ENCODE data around the gene MAGI2.

MAGI2 gene

GRCh38 chr7:78080811-78081210 lies 1372.7 kb downstream of the MAGI2 start:
- in situ Hi-C loops (cut with HindIII; ENCODE audit: low sequenced_read_pairs) = no loop called here

DNA sequence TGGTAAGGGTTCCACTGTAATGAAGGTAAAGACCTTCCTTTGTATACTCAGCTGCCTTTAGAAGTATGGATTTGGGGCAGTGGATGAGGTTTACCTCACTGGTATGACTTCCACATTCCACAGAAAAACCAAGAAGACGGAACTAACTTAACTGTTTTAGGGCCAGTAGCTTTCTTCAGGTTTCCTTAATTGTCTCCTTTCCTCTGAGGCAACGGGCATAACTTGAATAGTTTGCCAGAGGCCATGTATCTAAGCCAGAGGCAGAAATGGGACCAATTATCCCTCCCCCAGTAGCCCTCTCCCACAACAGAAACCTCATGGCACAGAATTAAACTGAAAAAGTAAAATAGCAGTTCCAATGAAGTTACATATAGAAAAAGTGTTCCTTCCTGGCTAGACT lies 1373.2 kb downstream of the MAGI2 start:
- in situ Hi-C loops (cut with HindIII; ENCODE audit: low sequenced_read_pairs) = no loop called here

DNA sequence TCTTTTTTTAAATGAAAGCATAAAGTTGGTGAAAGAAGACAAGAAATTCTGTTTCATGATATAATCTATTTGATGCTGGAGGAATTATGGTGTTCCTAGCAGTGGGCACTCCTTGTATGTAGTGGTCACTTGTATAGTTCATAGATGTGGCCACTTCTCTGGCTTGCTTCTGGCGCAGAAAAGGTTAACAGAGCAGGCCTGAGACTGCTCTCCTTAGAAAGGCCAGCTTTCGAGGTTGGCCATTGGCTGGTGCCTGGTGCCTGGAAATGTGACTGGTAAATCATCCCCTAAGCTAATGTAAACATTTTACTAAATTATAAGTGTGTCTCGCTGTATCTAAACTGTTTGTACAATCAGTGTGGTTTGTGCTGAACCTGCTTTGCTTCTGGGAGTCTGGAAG lies 1378.8 kb downstream of the MAGI2 start:
- in situ Hi-C loops (cut with HindIII; ENCODE audit: low sequenced_read_pairs) = no loop called here

- in situ Hi-C loops (cut with HindIII; ENCODE audit: low sequenced_read_pairs) = no loop called here
Measured at GRCh38 chr7:78073609-78074382, 1379.7 kb downstream of the MAGI2 start.

- in situ Hi-C loops (cut with HindIII; ENCODE audit: low sequenced_read_pairs) = no loop called here
Measured at GRCh38 chr7:78072201-78072590, 1381.3 kb downstream of the MAGI2 start.

- in situ Hi-C loops (cut with HindIII; ENCODE audit: low sequenced_read_pairs) = no loop called here
Measured at GRCh38 chr7:78071491-78072200, 1381.8 kb downstream of the MAGI2 start.

GRCh38 chr7:78066599-78066998 lies 1386.9 kb downstream of the MAGI2 start:
- in situ Hi-C loops (cut with HindIII; ENCODE audit: low sequenced_read_pairs) = no loop called here

DNA sequence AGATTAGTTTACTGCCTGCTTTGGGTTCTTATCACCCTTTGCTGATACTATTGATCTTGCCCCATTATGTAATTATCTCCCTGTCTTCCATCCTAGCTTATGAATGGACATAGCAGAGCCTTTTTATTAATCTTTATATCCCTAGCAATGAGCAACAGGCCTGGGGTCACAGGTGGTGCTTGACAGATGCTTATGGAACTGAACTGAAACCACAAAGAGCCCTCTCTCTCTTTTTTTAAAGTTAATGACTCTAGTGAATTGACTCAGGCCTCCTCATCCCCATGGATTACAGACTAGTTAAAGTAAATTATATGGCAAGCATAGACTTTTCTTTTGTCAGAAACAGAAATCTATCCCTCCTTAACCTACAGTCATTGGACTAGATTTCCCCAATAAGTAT lies 1389.7 kb downstream of the MAGI2 start:
- in situ Hi-C loops (cut with HindIII; ENCODE audit: low sequenced_read_pairs) = no loop called here

DNA sequence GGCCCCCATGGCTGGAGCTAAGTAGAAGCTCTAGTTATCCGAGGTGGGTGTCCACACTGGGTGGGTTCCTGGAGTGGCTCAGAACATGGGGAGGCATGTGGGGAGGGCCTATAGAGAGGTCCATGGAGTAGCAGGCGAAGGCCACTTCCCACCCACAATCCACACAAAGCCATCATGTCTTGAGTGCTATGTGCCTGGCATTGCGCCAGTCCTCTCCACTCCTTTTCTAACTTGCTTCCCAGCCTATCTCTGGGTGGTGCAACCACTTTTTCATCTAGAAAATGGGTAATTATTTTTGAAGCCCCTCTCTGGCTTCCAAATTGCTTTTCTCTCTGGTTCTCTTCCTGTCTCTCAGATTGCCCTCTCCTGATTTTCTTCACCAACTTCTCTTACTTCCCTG lies 1391.3 kb downstream of the MAGI2 start:
- in situ Hi-C loops (cut with HindIII; ENCODE audit: low sequenced_read_pairs) = no loop called here

GRCh38 chr7:78057571-78057970 lies 1395.9 kb downstream of the MAGI2 start:
- in situ Hi-C loops (cut with HindIII; ENCODE audit: low sequenced_read_pairs) = no loop called here

DNA sequence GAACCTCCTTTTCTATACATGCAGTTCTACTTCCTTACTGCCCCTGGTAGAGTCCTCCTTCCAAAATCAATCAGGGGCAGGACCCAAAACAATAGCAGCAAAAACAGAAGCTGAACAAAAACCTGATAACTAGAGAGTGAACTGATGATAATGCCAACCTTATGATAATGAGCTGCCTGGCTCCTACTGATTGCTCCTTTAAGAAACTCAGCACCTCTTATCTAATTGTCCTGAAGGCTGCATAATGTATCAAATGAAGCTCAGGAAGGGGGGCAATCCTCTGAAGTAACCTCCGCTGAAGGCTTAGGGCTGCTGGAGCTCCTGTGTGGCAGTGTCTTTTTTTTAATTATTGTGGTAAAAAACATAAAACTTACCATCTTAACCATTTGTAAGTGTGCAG lies 1397.9 kb downstream of the MAGI2 start:
- in situ Hi-C loops (cut with HindIII; ENCODE audit: low sequenced_read_pairs) = no loop called here

- in situ Hi-C loops (cut with HindIII; ENCODE audit: low sequenced_read_pairs) = no loop called here
Measured at GRCh38 chr7:78055001-78055573, 1398.4 kb downstream of the MAGI2 start.

- in situ Hi-C loops (cut with HindIII; ENCODE audit: low sequenced_read_pairs) = no loop called here
Measured at GRCh38 chr7:78052112-78052511, 1401.4 kb downstream of the MAGI2 start.

DNA sequence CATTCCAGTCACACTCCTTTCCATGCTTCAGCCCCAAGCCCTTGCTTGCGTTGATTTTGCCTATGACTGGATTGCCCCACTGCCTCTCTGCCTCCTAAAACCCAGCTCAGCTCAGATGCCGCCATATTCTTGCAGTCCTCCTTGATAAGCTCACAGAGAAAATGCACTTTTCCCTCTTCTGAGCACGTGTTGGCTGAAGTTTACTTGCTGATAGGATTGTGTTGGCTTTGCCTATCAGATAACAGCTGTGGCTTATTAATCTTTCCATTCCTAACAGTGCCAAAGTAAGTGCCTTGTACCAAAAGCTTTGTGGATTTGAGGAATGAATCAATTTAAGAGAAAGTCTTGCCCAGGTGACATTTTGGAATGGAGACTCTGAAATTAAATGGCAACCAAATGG lies 1405.7 kb downstream of the MAGI2 start:
- in situ Hi-C loops (cut with HindIII; ENCODE audit: low sequenced_read_pairs) = no loop called here

GRCh38 chr7:78043159-78043558 lies 1410.3 kb downstream of the MAGI2 start:
- in situ Hi-C loops (cut with HindIII; ENCODE audit: low sequenced_read_pairs) = no loop called here

DNA sequence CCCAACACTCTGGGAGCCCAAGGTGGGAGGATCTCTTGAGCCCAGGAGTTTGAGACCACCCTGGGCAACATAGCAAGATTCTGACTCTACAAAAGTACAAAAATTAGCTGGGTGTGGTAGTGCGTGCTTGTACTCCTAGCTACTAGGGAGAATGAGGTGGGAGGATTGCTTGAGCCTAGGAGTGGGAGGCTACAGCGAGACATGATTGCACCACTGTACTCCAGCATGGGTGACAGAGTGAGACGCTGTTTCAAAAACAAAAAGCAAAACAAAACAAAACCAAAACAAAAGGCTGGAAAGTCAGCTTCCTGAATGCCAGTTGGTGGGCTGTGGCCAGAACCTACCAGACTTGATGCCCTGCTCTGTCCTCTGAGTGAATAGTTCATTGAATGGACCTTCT lies 1412.0 kb downstream of the MAGI2 start:
- in situ Hi-C loops (cut with HindIII; ENCODE audit: low sequenced_read_pairs) = no loop called here

DNA sequence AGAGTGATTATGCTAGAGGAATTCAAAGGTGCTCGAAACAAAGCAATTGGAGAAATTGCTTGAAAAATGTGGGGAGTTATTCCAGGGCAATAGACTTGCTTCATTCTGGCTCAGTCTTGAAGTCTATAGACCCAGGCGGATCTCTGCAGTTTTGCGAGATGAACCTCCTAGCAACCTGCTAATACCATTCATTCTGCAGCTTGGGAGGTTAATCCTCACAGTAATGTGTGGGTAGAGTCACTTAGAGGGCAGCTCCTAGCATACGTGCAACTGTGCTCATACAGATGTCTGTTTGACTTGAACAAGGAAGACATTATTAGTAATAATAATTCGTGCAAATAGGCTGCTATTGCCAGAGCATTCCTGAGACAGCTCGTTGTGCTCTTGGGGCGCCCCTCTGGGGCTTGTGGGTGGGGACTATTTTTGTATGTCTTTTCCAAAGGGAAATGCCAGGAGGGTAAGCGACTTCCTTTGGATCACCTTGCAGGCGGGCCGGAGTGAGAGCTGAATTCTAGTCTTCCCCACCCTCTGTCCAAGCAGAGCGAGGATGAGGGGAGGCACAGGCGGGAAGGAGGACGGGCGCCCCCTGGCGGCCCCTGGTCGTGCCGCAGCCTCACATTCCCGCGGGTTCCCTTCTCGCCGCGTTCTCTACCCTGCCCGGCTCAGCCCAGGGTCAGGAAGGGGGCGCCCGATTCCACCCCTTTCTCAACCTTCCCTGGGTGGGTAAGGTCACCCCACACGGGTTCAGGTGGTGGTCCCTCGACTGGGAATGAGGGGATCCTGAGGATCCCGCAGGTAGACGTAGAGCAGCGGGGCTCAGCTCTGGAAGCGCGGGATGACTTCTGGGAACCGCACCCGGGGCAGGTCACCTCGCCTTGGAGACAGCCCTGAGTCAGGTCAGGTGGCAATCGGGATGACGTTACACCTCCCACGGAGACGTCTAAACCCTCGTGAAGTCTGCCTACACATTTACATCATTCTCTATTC lies 1413.4 kb downstream of the MAGI2 start:
- in situ Hi-C loops (cut with HindIII; ENCODE audit: low sequenced_read_pairs) = no loop called here

GRCh38 chr7:78038465-78039080 lies 1414.9 kb downstream of the MAGI2 start:
- in situ Hi-C loops (cut with HindIII; ENCODE audit: low sequenced_read_pairs) = no loop called here

DNA sequence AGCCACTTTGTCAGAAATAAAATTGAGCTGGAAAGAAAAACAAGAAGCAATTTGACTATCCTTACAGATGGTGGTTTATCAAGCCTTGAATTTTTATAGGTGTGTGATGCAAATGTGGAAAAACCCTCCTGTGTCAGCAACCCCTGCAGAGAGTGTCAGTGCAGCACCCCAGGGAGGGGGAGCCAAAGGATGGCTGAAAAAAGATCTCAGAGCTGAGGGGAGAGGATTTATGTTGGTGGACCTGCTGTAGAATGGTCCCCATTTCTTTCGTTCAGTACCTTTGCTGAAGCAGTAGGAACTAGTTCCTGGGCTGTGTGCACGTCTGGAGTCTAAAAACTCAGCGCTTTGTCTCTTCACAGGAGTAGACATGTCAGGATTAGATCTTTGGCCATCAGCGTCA lies 1415.9 kb downstream of the MAGI2 start:
- in situ Hi-C loops (cut with HindIII; ENCODE audit: low sequenced_read_pairs) = no loop called here

DNA sequence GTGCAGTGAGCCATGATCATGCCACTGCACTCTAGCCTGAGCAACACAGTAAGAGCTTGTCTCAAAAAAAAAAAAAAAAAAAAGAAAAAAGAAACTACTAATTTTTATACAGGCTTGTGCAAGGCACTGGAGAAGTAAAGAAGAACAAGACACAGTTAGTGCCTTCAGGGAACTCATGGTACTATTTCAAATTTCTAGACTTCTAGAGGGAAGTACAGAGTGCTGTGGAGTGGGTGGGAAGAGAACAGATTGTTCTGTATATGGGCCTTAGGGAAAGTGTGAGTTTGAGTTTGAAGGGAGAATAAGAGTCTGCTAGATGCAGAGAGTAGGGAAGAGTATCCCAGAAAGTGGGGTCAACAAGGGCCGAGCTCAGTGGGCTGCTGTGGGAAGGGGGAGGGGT lies 1420.1 kb downstream of the MAGI2 start:
- in situ Hi-C loops (cut with HindIII; ENCODE audit: low sequenced_read_pairs) = no loop called here

DNA sequence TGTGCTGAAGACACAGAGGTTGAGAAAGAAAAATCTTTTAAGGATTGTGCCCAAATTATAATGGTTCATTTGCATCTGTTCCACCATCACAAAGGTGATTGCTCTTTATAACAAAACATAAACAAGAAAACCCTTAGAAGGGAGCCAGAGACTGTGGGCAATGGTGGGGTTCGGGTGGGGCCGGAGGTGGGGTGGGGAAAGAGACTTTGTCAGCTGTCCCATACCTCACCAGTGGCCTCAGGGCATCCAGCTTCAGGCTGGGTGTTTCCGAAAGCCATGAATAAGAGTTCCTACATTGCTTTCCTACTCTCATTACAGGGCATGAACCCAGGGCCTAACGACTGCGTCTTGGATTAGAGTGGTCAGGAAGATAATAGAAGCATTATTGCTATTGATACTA lies 1427.0 kb downstream of the MAGI2 start:
- in situ Hi-C loops (cut with HindIII; ENCODE audit: low sequenced_read_pairs) = no loop called here
